ENCODE results near the gene IL24.
"Not testable (repeated sequence)": the region's sequence is repeated elsewhere in the genome, so short reads cannot be mapped to it uniquely, and the experiment has no call there.

IL24 gene, protein sequence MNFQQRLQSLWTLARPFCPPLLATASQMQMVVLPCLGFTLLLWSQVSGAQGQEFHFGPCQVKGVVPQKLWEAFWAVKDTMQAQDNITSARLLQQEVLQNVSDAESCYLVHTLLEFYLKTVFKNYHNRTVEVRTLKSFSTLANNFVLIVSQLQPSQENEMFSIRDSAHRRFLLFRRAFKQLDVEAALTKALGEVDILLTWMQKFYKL

DNA sequence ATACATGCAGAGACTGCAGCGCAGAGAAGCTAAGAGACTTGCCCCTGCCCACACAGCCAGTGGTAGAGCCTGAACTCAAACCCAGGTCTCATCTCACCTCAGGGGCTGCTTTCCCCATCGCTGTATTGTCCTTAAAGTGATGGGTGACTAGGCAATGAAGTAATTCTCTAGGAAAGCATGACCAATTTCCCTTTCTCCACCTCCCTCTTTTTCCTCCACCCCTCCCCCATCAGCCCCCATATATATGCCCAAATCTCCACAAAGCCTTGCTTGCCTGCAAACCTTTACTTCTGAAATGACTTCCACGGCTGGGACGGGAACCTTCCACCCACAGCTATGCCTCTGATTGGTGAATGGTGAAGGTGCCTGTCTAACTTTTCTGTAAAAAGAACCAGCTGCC lies at the start of gene IL24:
Gene IL24 (plus strand): TSS at position 269 of the 400 bp plus-strand sequence. CDS start 390 bp downstream, outside the sequence.
- peak; percentile 79 to 81 for DNase-seq

DNA sequence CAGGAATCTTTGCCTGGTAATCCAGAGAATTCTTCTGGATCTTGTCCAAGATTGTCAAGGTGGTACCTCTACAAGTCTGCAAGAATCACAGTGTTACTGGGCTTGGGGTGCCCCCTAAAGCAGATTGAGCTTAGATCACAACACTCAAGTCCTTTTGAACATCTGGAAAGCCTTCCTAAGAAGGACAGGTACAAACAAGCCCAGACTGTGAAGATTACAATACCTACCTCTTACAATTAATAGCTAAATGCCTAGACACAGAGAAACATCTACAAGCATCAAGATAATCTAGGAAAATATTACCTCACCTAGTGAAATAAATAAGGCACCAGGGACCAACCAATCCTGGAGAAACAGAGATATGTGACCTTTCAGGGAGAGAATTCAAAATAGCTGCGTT lies 49.3 kb upstream of the IL24 start:
- DNase-seq, result no peak

DNA sequence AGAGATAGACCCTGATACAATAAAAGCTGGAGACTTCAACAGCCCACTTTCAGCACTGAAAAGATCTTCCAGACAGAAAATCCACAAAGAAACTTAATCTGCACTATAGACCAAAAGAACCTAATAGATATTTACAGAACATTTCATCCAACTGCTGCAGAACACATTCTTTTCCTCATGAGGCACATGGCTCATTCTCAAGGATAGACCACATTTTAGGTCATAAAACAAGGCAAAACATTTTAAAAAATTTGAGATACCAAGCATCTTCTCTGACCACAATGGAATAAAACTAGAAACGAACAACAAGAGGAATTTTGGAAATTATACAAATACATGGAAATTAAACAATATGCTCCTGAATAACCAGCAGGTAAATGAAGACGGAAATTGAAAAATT lies 46.8 kb upstream of the IL24 start:
- no peak for DNase-seq

DNA sequence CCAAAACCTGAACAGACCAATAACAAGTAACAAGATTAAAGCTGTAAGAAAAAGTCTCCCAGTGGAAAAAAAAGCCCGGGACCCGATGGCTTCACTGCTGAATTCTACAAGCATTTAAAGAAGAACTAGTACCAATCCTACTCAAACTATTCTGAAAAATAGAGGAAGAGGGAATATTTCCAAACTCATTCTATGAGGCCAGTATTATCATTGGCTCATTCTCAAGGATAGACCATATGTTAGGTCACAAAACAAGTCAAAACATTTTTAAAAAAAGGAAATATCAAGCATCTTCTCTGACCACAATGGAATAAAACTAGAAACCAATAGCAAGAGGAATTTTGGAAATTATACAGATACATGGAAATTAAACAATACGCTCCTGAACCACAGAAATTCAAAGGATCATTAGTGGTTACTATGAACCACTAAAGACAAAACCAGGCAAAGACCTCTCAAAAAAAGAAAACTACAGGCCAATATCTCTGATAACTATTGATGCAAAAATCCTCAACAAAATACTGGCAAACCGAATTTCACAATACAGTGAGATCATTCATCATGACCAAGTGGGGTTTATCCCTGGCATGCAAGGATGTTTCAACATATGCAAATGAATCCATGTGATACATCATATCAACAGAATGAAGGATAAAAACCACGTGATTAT lies 45.8 kb upstream of the IL24 start:
- DNase-seq, result no peak

DNA sequence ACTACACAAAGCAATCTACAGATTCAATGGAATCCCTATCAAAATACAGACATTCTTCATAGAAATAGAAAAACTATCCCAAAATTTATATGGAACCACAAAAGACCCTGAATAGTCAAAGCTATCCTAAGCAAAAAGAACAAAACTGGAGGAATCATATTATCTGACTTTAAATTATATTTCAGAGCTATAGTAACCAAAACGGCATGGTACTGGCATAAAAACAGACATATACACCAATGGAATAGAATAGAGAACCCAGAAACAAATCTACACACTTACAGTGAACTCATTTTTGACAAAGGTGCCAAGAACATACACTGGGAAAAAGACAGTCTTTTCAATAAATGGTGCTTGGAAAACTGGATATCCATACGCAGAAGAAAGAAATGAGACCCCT lies 44.6 kb upstream of the IL24 start:
- DNase-seq, result not testable (repeated sequence)

- not testable (repeated sequence) for DNase-seq
Observed at GRCh38 chr1:206853696-206854095, 43.5 kb upstream of the IL24 start.

GRCh38 chr1:206854401-206855129 lies 42.7 kb upstream of the IL24 start:
- DNase-seq, result no peak

- no peak for DNase-seq
Observed at GRCh38 chr1:206855859-206856258, 41.4 kb upstream of the IL24 start.

DNA sequence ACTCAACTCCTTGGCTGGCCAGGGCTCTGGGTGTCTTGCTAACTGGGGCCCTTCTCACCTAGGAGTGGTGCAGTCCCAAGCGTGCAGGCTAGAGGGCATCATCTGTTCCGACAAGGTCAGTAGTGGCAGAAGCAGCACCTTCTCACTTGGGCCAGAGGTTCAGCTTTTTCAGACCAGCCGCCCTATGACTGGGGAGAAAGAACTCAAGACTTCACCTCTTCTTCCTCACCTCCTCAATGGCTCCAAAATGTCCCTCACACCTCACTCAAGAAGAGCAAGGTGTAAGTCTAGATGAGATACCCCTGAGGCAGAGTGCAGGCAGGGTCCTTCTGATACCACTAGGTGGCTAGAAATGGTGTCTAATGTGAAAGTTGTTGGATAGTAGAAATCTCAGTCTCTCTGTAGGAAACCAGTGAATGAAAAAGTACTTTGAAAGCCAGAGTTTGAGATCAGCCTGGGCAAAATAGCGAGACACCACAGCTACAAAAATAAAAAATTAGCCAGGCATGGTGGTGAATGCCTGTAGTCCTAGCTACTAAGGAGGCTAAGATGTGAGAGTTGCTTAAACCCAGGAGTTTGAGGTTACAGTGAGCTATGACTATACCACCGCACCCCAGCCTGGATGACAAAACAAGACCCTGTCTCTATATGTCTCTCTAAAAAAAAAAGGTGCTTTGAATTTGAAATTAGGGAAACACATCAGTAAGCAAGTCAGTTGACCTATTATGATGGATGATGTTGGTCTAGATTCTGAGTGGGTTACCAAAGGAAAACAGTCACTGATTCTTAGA lies 40.4 kb upstream of the IL24 start:
- peak; percentile 39 to 40 for DNase-seq

DNA sequence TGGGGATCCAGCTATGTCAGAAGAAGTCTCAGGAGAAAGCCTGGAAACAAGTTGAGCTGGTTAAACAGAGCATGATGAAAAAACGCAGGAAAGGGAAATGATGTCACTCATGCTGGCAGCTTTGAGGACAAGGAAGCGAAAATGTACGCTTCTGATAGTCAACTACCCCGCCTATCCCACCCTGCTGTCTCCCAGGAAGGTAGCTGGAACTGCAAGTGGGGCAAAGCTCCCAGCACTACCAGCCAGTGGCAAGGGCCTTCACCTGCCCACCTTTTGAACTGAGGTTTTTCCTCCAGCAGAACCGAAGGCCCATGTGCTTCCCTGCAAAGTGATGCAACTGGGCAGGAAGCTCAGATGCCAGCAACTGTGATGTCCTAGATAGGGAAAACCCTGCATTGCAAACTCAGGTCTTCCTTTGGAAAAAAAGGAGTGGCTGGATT lies 38.1 kb upstream of the IL24 start:
- DNase-seq, result peak in 1 of 2 experiments; percentile 33

DNA sequence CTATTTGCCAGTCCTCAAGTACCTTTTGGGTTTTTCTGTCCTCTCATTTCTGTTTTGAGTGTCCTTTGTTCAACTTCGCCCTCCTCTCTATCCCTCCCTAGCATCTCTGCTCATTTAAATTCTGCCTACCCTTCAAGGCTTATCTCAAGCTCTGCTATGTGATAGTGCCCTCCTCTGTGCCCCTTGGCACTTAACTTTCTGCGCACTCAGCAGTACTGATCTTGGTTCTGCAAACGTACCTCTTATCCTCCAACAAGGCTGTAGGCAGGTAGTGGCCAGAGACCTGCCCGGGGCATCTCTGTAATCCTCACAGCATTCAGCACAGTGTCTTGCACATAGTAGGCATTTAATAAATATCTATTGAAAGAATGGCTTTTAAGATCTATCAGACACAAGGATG lies 37.1 kb upstream of the IL24 start:
- DNase-seq, result no peak

DNA sequence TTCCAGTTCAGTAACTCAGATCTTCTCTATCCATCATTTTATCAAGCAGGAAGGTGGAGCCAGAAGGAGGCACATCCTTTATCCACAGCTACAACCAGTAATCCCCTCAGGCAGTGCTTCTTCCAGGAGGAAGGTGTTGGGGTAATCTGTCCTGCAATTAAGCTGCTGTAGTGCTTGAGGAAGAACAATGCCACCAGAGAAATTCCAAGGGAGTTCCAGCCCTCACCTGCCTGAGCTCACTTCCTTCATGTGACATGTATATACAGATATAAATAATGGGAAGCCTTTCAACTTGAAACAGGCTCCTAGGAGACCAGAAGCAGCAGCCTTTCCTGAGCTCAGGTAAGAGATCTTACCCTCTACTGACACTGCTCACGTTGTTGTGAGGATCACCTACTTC lies 34.0 kb upstream of the IL24 start:
- no peak for DNase-seq

DNA sequence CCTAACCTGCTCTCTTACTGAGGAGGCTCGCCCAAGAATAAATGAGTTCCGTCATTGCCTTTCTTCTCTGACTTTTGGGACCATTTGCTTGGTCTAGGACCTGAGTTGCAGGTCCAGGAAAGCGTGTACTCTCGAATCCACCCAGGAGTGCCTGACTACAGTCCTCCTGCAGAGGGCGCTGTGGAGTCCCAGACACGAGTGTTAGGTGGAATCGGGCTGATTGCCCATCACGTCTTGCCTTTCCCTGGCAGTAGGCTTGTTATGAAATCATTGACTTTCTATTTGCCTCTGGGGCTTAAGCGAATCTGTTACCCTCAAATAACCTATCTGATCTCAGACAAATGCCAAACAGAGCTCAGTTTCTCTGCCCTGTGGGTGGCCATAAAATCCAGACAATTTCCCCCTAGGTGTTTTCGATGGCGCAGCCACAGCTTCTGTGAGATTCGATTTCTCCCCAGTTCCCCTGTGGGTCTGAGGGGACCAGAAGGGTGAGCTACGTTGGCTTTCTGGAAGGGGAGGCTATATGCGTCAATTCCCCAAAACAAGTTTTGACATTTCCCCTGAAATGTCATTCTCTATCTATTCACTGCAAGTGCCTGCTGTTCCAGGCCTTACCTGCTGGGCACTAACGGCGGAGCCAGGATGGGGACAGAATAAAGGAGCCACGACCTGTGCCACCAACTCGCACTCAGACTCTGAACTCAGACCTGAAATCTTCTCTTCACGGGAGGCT lies 32.1 kb upstream of the IL24 start, which contains the start of gene IL20:
Gene IL20 (plus strand): TSS at position 685 of the 733 bp plus-strand sequence. CDS start 230 bp downstream, outside the sequence.
- peak; percentile 94 to 98 for DNase-seq

DNA sequence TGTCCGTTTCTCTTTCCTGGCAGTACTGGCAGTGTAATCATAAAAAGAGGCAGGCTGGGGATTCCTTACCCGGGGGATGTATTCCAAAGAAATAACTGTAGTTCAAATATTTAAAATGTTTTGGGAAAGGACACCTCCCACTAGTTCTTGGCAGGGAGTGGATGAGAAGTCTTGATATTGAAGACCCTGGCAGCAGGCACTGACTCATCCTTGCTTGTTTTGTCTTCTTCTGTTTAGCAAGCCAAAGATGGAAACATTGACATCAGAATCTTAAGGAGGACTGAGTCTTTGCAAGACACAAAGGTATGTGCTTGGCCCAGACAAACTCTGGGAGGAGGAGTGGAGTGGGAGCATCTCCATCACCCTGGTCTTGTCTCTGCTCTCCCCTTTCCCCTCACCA lies 31.2 kb upstream of the IL24 start:
- DNase-seq, result no peak

DNA sequence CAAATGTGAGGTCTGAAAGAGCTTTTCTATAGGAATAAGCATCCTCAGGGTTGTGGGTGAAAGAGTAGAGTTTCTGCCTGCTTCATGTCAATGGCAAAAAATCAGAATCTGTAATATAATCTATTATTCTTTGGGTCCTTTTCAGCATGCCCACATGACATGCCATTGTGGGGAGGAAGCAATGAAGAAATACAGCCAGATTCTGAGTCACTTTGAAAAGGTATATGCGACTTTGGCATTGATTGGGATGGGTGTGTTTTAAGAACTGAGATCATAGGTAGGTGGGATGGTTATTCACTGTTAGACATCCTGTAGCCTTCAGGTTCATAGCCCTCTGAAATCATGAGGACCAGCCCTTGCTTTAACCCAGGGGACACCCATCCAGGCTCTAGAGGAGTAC lies 30.0 kb upstream of the IL24 start:
- DNase-seq, result no peak

- no peak for DNase-seq
Observed at GRCh38 chr1:206867716-206868115, 29.5 kb upstream of the IL24 start.

DNA sequence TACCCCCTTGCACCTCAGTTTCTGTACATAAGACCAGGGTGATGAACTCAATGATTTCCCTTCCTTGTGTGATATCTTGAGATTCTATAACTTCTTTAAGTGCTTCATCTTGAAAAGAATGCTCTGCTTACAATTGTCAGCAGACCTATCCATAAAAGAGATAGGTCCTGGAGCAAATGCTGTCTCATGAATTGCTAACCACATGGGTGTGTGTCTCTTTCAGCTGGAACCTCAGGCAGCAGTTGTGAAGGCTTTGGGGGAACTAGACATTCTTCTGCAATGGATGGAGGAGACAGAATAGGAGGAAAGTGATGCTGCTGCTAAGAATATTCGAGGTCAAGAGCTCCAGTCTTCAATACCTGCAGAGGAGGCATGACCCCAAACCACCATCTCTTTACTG lies 29.0 kb upstream of the IL24 start:
- no peak for DNase-seq

DNA sequence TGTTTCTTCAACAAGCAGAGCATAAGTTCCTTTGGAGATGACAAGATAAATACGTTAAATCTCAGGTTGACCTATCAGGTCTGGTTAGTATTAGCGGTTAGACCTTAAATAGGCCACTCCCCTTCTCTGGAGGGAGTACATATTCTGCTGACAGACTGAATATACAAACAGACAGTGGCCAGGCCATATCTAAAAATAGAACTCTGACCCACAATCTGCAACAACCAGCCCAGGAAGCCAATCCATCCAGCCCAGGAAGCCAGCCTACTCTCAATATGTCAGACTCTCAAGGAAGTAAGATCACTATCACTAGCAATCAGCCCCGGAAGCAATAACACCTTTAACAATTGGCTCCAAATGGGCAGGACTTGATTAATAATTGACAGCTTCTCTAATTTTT lies 25.1 kb upstream of the IL24 start:
- DNase-seq, result no peak

DNA sequence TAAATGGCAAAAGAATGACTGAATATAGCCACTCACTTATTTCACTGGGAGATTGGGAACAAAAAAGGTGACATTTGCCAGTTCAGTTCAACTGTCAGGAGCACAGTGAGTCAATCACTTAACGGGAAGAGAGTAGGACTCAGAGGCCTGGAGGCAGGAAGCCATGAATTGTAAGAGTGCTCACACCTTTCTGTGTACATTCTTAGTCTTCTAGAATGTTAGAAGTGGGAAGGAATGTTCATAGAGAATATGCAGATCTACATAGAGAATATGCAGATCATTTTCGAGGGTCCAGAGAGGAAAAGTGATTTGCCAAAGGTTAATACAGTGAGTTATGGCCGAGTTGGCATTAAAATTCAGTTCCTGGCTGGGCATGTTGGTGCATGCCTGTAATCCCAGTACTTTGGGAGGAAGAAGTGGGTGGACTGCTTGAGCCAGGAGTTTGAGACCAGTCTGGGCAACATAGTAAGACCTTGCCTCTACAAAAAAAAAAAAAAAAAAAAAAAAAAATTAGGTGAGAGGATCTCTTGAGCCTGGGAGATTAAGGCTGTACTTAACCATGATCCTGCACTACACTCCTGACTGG lies 23.5 kb upstream of the IL24 start:
- no peak for DNase-seq

- no peak for DNase-seq
Observed at GRCh38 chr1:206875752-206876377, 21.4 kb upstream of the IL24 start.

DNA sequence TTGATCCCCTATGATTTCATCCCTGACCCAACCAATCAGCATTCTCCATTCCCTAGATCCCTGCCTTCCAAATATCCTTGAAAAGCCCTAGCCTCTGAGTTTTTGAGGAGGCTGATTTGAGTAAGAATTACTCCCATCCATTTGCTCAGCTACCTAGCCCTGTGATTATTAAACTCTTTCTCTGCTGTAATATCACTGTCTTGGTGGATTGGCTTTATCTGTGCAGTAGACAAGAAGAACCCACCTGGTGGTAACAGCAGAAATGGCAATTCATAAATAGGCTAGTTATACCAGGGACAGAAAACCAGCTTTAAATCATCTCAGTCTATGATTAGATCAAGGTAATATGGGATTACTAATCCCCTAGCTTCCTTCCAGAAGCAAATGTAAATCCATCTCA lies 18.8 kb upstream of the IL24 start:
- DNase-seq, result no peak

DNA sequence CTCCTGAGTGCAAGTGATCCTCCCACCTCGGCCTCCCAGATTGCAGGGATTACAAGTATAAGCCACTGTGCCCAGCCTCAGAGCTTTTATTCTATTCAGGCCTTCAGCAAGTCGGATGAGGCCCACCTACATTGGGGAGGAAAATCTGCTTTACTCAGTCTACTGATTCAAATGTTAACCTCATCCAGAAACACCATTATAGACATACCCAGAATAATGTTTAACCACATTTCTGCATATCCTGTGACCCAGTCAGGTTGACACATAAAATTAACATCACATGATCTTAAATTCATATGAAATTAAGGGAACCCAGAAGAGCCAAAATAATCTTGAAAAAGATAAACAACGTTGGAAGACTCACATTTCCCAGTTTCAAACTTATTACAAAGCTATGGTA lies 16.9 kb upstream of the IL24 start:
- no peak for DNase-seq
